B cell (primary cell): ENCODE data around the gene VPS41. TPM values are rescaled to one million over a fixed set of nuclear protein-coding genes. Genes with fewer than 3 reads are reported as not detected.

ENCODE experiments used
- ATAC-seq: fragments of 200-7000 bp; cut with Tn5 transposase; one replicate; pipeline ENCODE4 v1.10.0; 2021; ENCODE audit warnings: low read depth, mild to moderate bottlenecking, moderate number of reproducible peaks, moderate library complexity
- CTCF ChIA-PET: fragments of 350-600 bp; sonication (Branson Sonifier 250); formaldehyde crosslinking; loops from one replicate; lab custom pipeline; 2021; ENCODE audit warnings: antibody characterized with exemption, inconsistent platforms; lab: Charles Lee
- POLR2A ChIA-PET: fragments of 350-600 bp; sonication (Branson Sonifier 250); formaldehyde crosslinking; loops from one replicate; lab custom pipeline; 2021; ENCODE audit warnings: antibody characterized with exemption; lab: Charles Lee
- DNase-seq: peaks from one replicate; pipeline ENCODE4 v3.0.0; 2013
- H2AFZ ChIP-seq: 2 replicates; pipeline ENCODE4 v1.6.1; 2012; ENCODE audit warnings: mild to moderate bottlenecking, low read depth, low read length; ENCODE audit not compliant: insufficient read depth, poor library complexity, severe bottlenecking
- H3K27ac ChIP-seq, 2 donors: 1 replicate in 1 of 2; 2 replicates in 1 of 2; pipeline ENCODE4 v1.5.1; 2012 to 2013; ENCODE audit warnings: low read length in 2 of 2, mild to moderate bottlenecking in 2 of 2, moderate library complexity in 1 of 2
- H3K27me3 ChIP-seq, 4 experiments: fragments of 200-600 bp in 1 of 4; sonication (generic) in 1 of 4; replicated peaks in 1 of 4; 1 replicate in 2 of 4; 2 replicates in 2 of 4; pipeline versions ENCODE4 v1.6.1 to v1.7.0; 2013 to 2016; ENCODE audit warnings: low read length in 3 of 4, mild to moderate bottlenecking in 2 of 4, mixed read lengths in 1 of 4, moderate library complexity in 1 of 4; ENCODE audit not compliant: insufficient read depth in 4 of 4, control insufficient read depth in 3 of 4; ENCODE audit errors: control extremely low read depth in 1 of 4
- H3K36me3 ChIP-seq, 2 experiments: replicated peaks in 1 of 2; 1 replicate in 1 of 2; 2 replicates in 1 of 2; pipeline versions ENCODE4 v1.6.1 to v1.7.1; 2013; ENCODE audit warnings: low read length in 1 of 2; ENCODE audit not compliant: insufficient read depth in 2 of 2, control insufficient read depth in 1 of 2; ENCODE audit errors: control extremely low read depth in 1 of 2, extremely low read depth in 1 of 2
- H3K4me1 ChIP-seq, 2 donors: fragments of 200-600 bp in 1 of 2; sonication (generic) in 1 of 2; 1 replicate in 1 of 2; 2 replicates in 1 of 2; pipeline versions ENCODE4 v1.5.1 to v1.6.1; 2013 to 2017; ENCODE audit warnings: low read length in 2 of 2; ENCODE audit not compliant: control insufficient read depth in 2 of 2, insufficient read depth in 2 of 2
- H3K4me2 ChIP-seq: replicated peaks from 2 replicates; pipeline ENCODE3; 2012; ENCODE audit warnings: mild to moderate bottlenecking, low read depth, low read length; ENCODE audit not compliant: poor library complexity, severe bottlenecking
- H3K4me3 ChIP-seq, 5 experiments: fragments of 200-600 bp in 1 of 5; sonication (generic) in 1 of 5; 1 replicate in 3 of 5; 2 replicates in 2 of 5; pipeline versions ENCODE4 v1.5.1 to v1.7.0; 2011 to 2016; ENCODE audit warnings: low read length in 4 of 5, mild to moderate bottlenecking in 4 of 5, low read depth in 2 of 5, control low read depth in 1 of 5, moderate library complexity in 1 of 5; ENCODE audit not compliant: insufficient read depth in 1 of 5; ENCODE audit errors: control extremely low read depth in 1 of 5, extremely low read depth in 1 of 5
- H3K79me2 ChIP-seq: fragments of 200-600 bp; sonication (generic); one replicate; pipeline ENCODE4 v1.6.0; 2016; ENCODE audit warnings: low read length; ENCODE audit not compliant: control insufficient read depth, insufficient read depth
- H3K9ac ChIP-seq: fragments of 200-600 bp; sonication (generic); 2 replicates; pipeline ENCODE4 v1.6.1; 2017; ENCODE audit warnings: mild to moderate bottlenecking, low read length, moderate library complexity
- H3K9me3 ChIP-seq, 3 donors: one replicate each; pipeline versions ENCODE4 v1.6.1 to v1.7.1; 2013; ENCODE audit warnings: low read length in 2 of 3; ENCODE audit not compliant: control insufficient read depth in 2 of 3, insufficient read depth in 1 of 3; ENCODE audit errors: control extremely low read depth in 1 of 3
- H4K20me1 ChIP-seq: 2 replicates; pipeline ENCODE4 v1.6.0; 2012; ENCODE audit warnings: mild to moderate bottlenecking, low read length; ENCODE audit not compliant: insufficient read depth, control insufficient read depth, poor library complexity, severe bottlenecking
- H3K27ac Mint-ChIP-seq: one replicate; pipeline ENCODE4 v1.8.0; 2021; ENCODE audit warnings: mixed read lengths
- H3K27me3 Mint-ChIP-seq: one replicate; pipeline ENCODE4 v1.8.0; 2021; ENCODE audit warnings: mixed read lengths
- H3K4me1 Mint-ChIP-seq: one replicate; pipeline ENCODE4 v1.8.0; 2021; ENCODE audit warnings: mixed read lengths
- H3K4me3 Mint-ChIP-seq: one replicate; pipeline ENCODE4 v1.8.0; 2021; ENCODE audit warnings: mixed read lengths
- H3K9me3 Mint-ChIP-seq: one replicate; pipeline ENCODE4 v1.8.0; 2022; ENCODE audit warnings: mixed read lengths; ENCODE audit not compliant: insufficient read depth
- CTCF ChIP-seq: fragments of 200-600 bp; IDR thresholded peaks from one replicate; pipeline ENCODE4 v1.8.0; 2022; ENCODE audit warnings: antibody characterized with exemption, mild to moderate bottlenecking
- EZH2 ChIP-seq: IDR thresholded peaks from 2 replicates; pipeline ENCODE4 v1.6.1; 2012; ENCODE audit warnings: borderline replicate concordance, low read depth, mild to moderate bottlenecking, moderate library complexity, low read length; ENCODE audit not compliant: insufficient read depth, poor library complexity, severe bottlenecking
- WGBS: methylation state at CpG from one replicate; pipeline ENCODE4 v1.1.5; 2013; ENCODE audit warnings: missing lambda C conversion rate; ENCODE audit not compliant: insufficient coverage; 5-methylcytosine and 5-hydroxymethylcytosine counted together
- intact Hi-C: fragments of 100-400 bp; cut with micrococcal nuclease; formaldehyde crosslinking; loops from one replicate; pipeline ENCODE4 v1.10.0; 2022
- polyA plus RNA-seq: library from polyadenylated mRNA; depleted of rRNA; stranded (reverse); fragments of >200 nt; gene quantifications from 2 replicates; pipeline ENCODE4 v1.2.3, GENCODE V29; 2012
- total RNA-seq, 2 donors: library from RNA; stranded (reverse); fragments of 120-200 nt in 1 of 2; gene quantifications; 1 replicate in 1 of 2; 2 replicates in 1 of 2; pipeline versions ENCODE4 v1.2.3 to v1.2.4, GENCODE V29; 2013 to 2022

The VPS41 gene
- total and polyA plus RNA-seq, 2 donors (not counting 1 experiment from before 2014, with no cell fraction given), result 9.3 to 114 TPM

DNA sequence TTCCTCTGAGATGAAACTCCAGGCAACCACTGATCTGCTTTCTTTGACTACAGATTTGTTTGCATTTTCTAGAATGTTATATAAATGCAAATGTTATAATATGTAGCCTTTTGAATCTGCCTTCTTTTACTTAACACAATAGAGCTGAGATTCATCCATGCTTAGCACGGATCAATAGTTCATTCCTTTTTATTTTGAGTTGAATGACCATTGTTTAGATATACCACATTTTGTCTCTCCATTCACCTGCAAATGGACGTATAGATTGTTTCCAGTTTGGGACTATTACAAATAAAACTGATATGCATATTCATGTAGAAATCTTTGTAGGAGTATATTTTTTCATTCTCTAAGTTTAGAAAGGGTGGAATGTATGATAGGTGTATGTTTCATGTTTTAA lies 57.7 kb downstream of the VPS41 start:
- Histone ChIP-seq H3K79me2 (peaks cover 48% of the 10 kb centered on the region), H3K27me3 (no peaks in the 10 kb centered on the region), H3K36me3 (peaks cover 3 to 10% of the 10 kb centered on the region in 2 experiments), H3K9me3 (peaks cover 0 to 7% (median 3%) of the 10 kb centered on the region in 3 donors), H3K4me2 (no peak overlapping the region), H3K27ac (no peak overlapping the region), H3K4me3 (no peak overlapping the region), H2AFZ (no peak overlapping the region), H3K9ac (no peak overlapping the region), H3K4me1 (peaks cover 16 to 18% of the 10 kb centered on the region in 2 donors), H4K20me1 (no peaks in the 10 kb centered on the region)
- DNase-seq (no peak), ATAC-seq (no peak)
- CTCF ChIA-PET, result no interaction called here
- Mint-ChIP-seq H3K4me3 (no peak overlapping the region), H3K9me3 (peaks cover 3% of the 10 kb centered on the region), H3K27ac (no peak overlapping the region), H3K4me1 (peaks cover 29% of the 10 kb centered on the region), H3K27me3 (no peaks in the 10 kb centered on the region)
- WGBS, result no CpG with 5 or more reads among the region's 2 CpGs
- no peak for TF ChIP-seq CTCF
- no peak for TF ChIP-seq EZH2
- POLR2A ChIA-PET, result no interaction called here
- intact Hi-C loops, result no loop called here

- ATAC-seq (no peak), DNase-seq (no peak)
- H2AFZ ChIP-seq, result no peak overlapping the region
- H3K9ac ChIP-seq, result no peak overlapping the region
- intact Hi-C loops, result no loop called here
- H4K20me1 ChIP-seq, result peaks cover 12% of the 10 kb centered on the region
- peaks cover 3 to 14% of the 10 kb centered on the region in 2 experiments for H3K36me3 ChIP-seq
- no peak overlapping the region for H3K27ac Mint-ChIP-seq
- no peaks in the 10 kb centered on the region for H3K27me3 Mint-ChIP-seq
- H3K79me2 ChIP-seq, result peaks cover 24% of the 10 kb centered on the region
- ChIA-PET POLR2A (no interaction called here), CTCF (no interaction called here)
- H3K9me3 ChIP-seq, result no peaks in the 10 kb centered on the region
- H3K4me3 ChIP-seq, result no peak overlapping the region
- H3K4me2 ChIP-seq, result no peak overlapping the region
- no peak overlapping the region for H3K4me3 Mint-ChIP-seq
- peaks cover 21% of the 10 kb centered on the region for H3K4me1 Mint-ChIP-seq
- 85% methylated on average over 7 of the region's 7 CpGs for WGBS
- no peaks in the 10 kb centered on the region for H3K27me3 ChIP-seq
- H3K27ac ChIP-seq, result no peak overlapping the region
- H3K9me3 Mint-ChIP-seq, result no peaks in the 10 kb centered on the region
- TF ChIP-seq EZH2 (no peak), CTCF (no peak)
- peaks cover 0 to 4% of the 10 kb centered on the region in 2 donors for H3K4me1 ChIP-seq
Observed at GRCh38 chr7:38846280-38846679, 62.7 kb downstream of the VPS41 start.
